ENCODE data around the gene TRIM38. TPM values are rescaled to one million over a fixed set of nuclear protein-coding genes. Genes with fewer than 3 reads are reported as not detected.

The TRIM38 gene
- total and polyA plus RNA-seq, 2 of the 13 experiments (the other 11 are each of a cell fraction or from before 2014, with no cell fraction given) = 2.5 to 3.1 TPM

- TF ChIP-seq ZNF572 (CRISPR knock-in tag; IDR thresholded peaks at IDR 0.05) (no peak; the same call in 1 of the 2 replicates), ZBTB8A (CRISPR knock-in tag; IDR thresholded peaks at IDR 0.05; ENCODE audit: borderline replicate concordance, low read depth) (no peak; the same call in 1 of the 2 replicates), ZNF775 (CRISPR knock-in tag; IDR thresholded peaks at IDR 0.05; ENCODE audit: borderline replicate concordance) (peak; percentile 74; the same call in 1 of the 2 replicates), HMGXB4 (CRISPR knock-in tag; IDR thresholded peaks at IDR 0.05; ENCODE audit: borderline replicate concordance in 1 of 2, low read depth in 1 of 2) (peak; percentile 100), PAX8 (CRISPR knock-in tag; IDR thresholded peaks at IDR 0.05; ENCODE audit: borderline replicate concordance) (peak; percentile 80; the same call in 1 of the 2 replicates), NFATC3 (CRISPR knock-in tag; IDR thresholded peaks at IDR 0.05) (0 out of 2 replicates have a peak, but pooled peaks have one; percentile 54), ZC3H4 (CRISPR knock-in tag; IDR thresholded peaks at IDR 0.05; ENCODE audit: borderline replicate concordance) (peak; percentile 27), E2F5 (CRISPR knock-in tag; conservative IDR thresholded peaks at IDR 0.05) (no peak; the same call in 1 of the 2 replicates), AKAP8 (CRISPR knock-in tag; IDR thresholded peaks at IDR 0.05) (peak; percentile 77; the same call in 1 of the 2 replicates), ZNF260 (CRISPR knock-in tag; IDR thresholded peaks at IDR 0.05; ENCODE audit: borderline replicate concordance, low read depth) (0 out of 2 replicates have a peak, but pooled peaks have one; percentile 76), TERF1 (CRISPR knock-in tag; IDR thresholded peaks at IDR 0.05) (no peak), ZNF878 (CRISPR knock-in tag; IDR thresholded peaks at IDR 0.05) (peak; percentile 37; the same call in 1 of the 2 replicates), SMAD1 (CRISPR knock-in tag; IDR thresholded peaks at IDR 0.05; ENCODE audit: borderline replicate concordance, low read depth) (peak; percentile 95; the same call in 1 of the 2 replicates), SATB2 (CRISPR knock-in tag; IDR thresholded peaks at IDR 0.05) (0 out of 2 replicates have a peak, but pooled peaks have one; percentile 4), ZNF121 (CRISPR knock-in tag; IDR thresholded peaks at IDR 0.05) (no peak), ATRX (CRISPR knock-in tag; IDR thresholded peaks at IDR 0.05; ENCODE audit: borderline replicate concordance) (no peak), ZNF615 (CRISPR knock-in tag; IDR thresholded peaks at IDR 0.05; ENCODE audit: borderline replicate concordance) (peak; percentile 17; the same call in 1 of the 2 replicates), ZNF180 (CRISPR knock-in tag; IDR thresholded peaks at IDR 0.05; ENCODE audit: borderline replicate concordance, low read depth) (no peak; the same call in 1 of the 2 replicates), KAT8 (CRISPR knock-in tag; IDR thresholded peaks at IDR 0.05) (peak; percentile 85), ZNF513 (CRISPR knock-in tag; conservative IDR thresholded peaks at IDR 0.05) (no peak; the same call in 1 of the 2 replicates), TCF7L2 (IDR thresholded peaks at IDR 0.05; ENCODE audit: low read depth, low read length) (no peak)
Observed at GRCh38 chr6:25992413-25993340, 30.1 kb downstream of the TRIM38 start (continued).
